SK-N-SH (cell line): ENCODE measurements around the gene TSC1. TPM values are rescaled to one million over a fixed set of nuclear protein-coding genes. Genes with fewer than 3 reads are reported as not detected.

Experiments
- CTCF ChIA-PET: fragments of 300-600, 350-600 bp; formaldehyde crosslinking; extraction: SDS; loops from one replicate; lab custom pipeline; 2021; lab: Yijun Ruan, JAX
- POLR2A ChIA-PET: fragments of 350-600 bp; sonication (Branson Sonifier 250); formaldehyde crosslinking; extraction: SDS; loops from one replicate; lab custom pipeline; 2020; ENCODE audit warnings: antibody characterized with exemption, inconsistent platforms; lab: Yijun Ruan, JAX
- DNase-seq: peaks from one replicate; pipeline ENCODE4 v3.0.0; 2012
- H2AFZ ChIP-seq: fragments of 200-600 bp; sonication (generic); 2 replicates; pipeline ENCODE4 v1.8.1; 2016; ENCODE audit warnings: antibody characterized with exemption, mild to moderate bottlenecking, low read depth
- H3F3A ChIP-seq: fragments of 200-600 bp; sonication (generic); replicated peaks from 2 replicates; pipeline ENCODE3; 2016; ENCODE audit warnings: antibody characterized with exemption, mild to moderate bottlenecking; ENCODE audit not compliant: insufficient read depth
- H3K27ac ChIP-seq, 2 experiments: fragments of 200-500 bp in 1 of 2; fragments of 200-600 bp in 1 of 2; sonication (Bioruptor generic) in 1 of 2; sonication (generic), shearing (Covaris generic) in 1 of 2; 2 replicates each; pipeline versions ENCODE4 v1.5.1 to v1.6.1; 2014 to 2016; ENCODE audit warnings: low read depth in 2 of 2, inconsistent platforms in 1 of 2, low read length in 1 of 2, mild to moderate bottlenecking in 1 of 2, mixed read lengths in 1 of 2
- H3K27me3 ChIP-seq: fragments of 200-600 bp; sonication (generic), shearing (Covaris generic); 2 replicates; pipeline ENCODE4 v1.6.1; 2016; ENCODE audit warnings: mixed run types; ENCODE audit not compliant: insufficient read depth
- H3K36me3 ChIP-seq, 2 experiments: fragments of 200-500 bp in 1 of 2; fragments of 200-600 bp in 1 of 2; sonication (Bioruptor generic) in 1 of 2; sonication (generic) in 1 of 2; replicated peaks in 1 of 2; 2 replicates each; pipeline versions ENCODE3 to v1.5.1; 2014 to 2016; ENCODE audit warnings: low read length in 1 of 2, mild to moderate bottlenecking in 1 of 2; ENCODE audit not compliant: insufficient read depth in 2 of 2, control insufficient read depth in 1 of 2
- H3K4me1 ChIP-seq, 2 experiments: fragments of 200-500 bp in 1 of 2; fragments of 200-600 bp in 1 of 2; sonication (Bioruptor generic) in 1 of 2; sonication (generic), shearing (Covaris generic) in 1 of 2; 2 replicates each; pipeline versions ENCODE4 v1.5.1 to v1.6.1; 2014 to 2016; ENCODE audit warnings: low read depth in 1 of 2, low read length in 1 of 2, mixed run types in 1 of 2; ENCODE audit not compliant: insufficient read depth in 2 of 2, control insufficient read depth in 1 of 2
- H3K4me2 ChIP-seq: fragments of 200-600 bp; sonication (generic), shearing (Covaris generic); 2 replicates; pipeline ENCODE4 v1.6.1; 2017; ENCODE audit warnings: mixed run types
- H3K4me3 ChIP-seq, 2 experiments: fragments of 200-500 bp in 1 of 2; fragments of 200-600 bp in 1 of 2; sonication (Bioruptor generic) in 1 of 2; sonication (generic), shearing (Covaris generic) in 1 of 2; 2 replicates each; pipeline versions ENCODE4 v1.5.1 to v1.8.1; 2014 to 2016; ENCODE audit warnings: low read depth in 2 of 2, inconsistent platforms in 1 of 2, low read length in 1 of 2, mild to moderate bottlenecking in 1 of 2, mixed read lengths in 1 of 2, moderate library complexity in 1 of 2
- H3K79me2 ChIP-seq: fragments of 200-600 bp; sonication (generic); 2 replicates; pipeline ENCODE4 v1.8.1; 2017; ENCODE audit warnings: mild to moderate bottlenecking; ENCODE audit not compliant: insufficient read depth
- H3K9ac ChIP-seq: fragments of 200-600 bp; sonication (generic); 2 replicates; pipeline ENCODE4 v1.6.1; 2017; ENCODE audit warnings: mixed run types
- H3K9me2 ChIP-seq: fragments of 200-600 bp; sonication (generic); 2 replicates; pipeline ENCODE4 v1.6.1; 2017; ENCODE audit warnings: mixed run types
- H3K9me3 ChIP-seq: fragments of 200-600 bp; sonication (generic); 2 replicates; pipeline ENCODE4 v1.6.1; 2017; ENCODE audit warnings: mixed run types, mild to moderate bottlenecking, moderate library complexity
- H4K20me1 ChIP-seq: fragments of 200-600 bp; sonication (generic); 2 replicates; pipeline ENCODE4 v1.6.1; 2017; ENCODE audit warnings: mild to moderate bottlenecking, mixed run types; ENCODE audit not compliant: insufficient read depth
- EP300 ChIP-seq, 2 experiments: IDR thresholded peaks; 2 replicates each; pipeline versions ENCODE4 v1.4.0 to v1.6.1; 2012; ENCODE audit warnings: borderline replicate concordance in 1 of 2, low read depth in 1 of 2, low read length in 1 of 2
- FOSL2 ChIP-seq: IDR thresholded peaks from 2 replicates; pipeline ENCODE4 v1.4.0; 2012; ENCODE audit warnings: low read depth, mild to moderate bottlenecking, moderate library complexity, borderline replicate concordance
- FOXM1 ChIP-seq: IDR thresholded peaks from 2 replicates; pipeline ENCODE4 v1.4.0; 2012; ENCODE audit warnings: low read depth, mild to moderate bottlenecking
- GABPA ChIP-seq: IDR thresholded peaks from 2 replicates; pipeline ENCODE4 v1.4.0; 2012; ENCODE audit warnings: low read depth, mild to moderate bottlenecking
- JUND ChIP-seq: IDR thresholded peaks from 2 replicates; pipeline ENCODE4 v1.4.0; 2012
- MEF2A ChIP-seq: IDR thresholded peaks from 2 replicates; pipeline ENCODE4 v1.4.0; 2012; ENCODE audit warnings: low read depth, borderline replicate concordance
- MXI1 ChIP-seq: IDR thresholded peaks from 2 replicates; pipeline ENCODE4 v1.6.1; 2012; ENCODE audit warnings: mild to moderate bottlenecking, low read depth, low read length, improper control_type of control experiment
- NFIC ChIP-seq: IDR thresholded peaks from 2 replicates; pipeline ENCODE4 v1.4.0; 2012; ENCODE audit warnings: borderline replicate concordance
- RCOR1 ChIP-seq: fragments of 150-350 bp; IDR thresholded peaks from 2 replicates; pipeline ENCODE4 v1.6.1; 2017; ENCODE audit warnings: antibody characterized with exemption, low read length
- RXRA ChIP-seq: IDR thresholded peaks from 2 replicates; pipeline ENCODE4 v1.4.0; 2012; ENCODE audit warnings: low read depth, mild to moderate bottlenecking, borderline replicate concordance
- SMC3 ChIP-seq: IDR thresholded peaks from 2 replicates; pipeline ENCODE4 v1.6.1; 2012; ENCODE audit warnings: low read depth, low read length, improper control_type of control experiment
- TAF1 ChIP-seq: IDR thresholded peaks from 2 replicates; pipeline ENCODE4 v1.6.1; 2012; ENCODE audit warnings: low read depth, mild to moderate bottlenecking, low read length, moderate library complexity, borderline replicate concordance
- TCF12 ChIP-seq: IDR thresholded peaks from 2 replicates; pipeline ENCODE4 v1.4.0; 2012
- WGBS: methylation state at CpG from one replicate; pipeline ENCODE4 v1.1.6; 2017; ENCODE audit warnings: low lambda C conversion rate; 5-methylcytosine and 5-hydroxymethylcytosine counted together
- polyA plus RNA-seq, 3 experiments: library from polyadenylated mRNA; depleted of rRNA; stranded (reverse); fragments of >200 nt; gene quantifications; 2 replicates each; pipeline ENCODE4 v1.2.3, GENCODE V29; 2012
- TF ChIP-seq, protein P1 (sequence below): fragments of 150-350 bp; IDR thresholded peaks from 2 replicates; pipeline ENCODE4 v1.6.1; 2016; ENCODE audit warnings: mild to moderate bottlenecking, low read depth, low read length
- TF ChIP-seq, protein P2 (sequence below): fragments of 200-600 bp; sonication (generic); IDR thresholded peaks from 2 replicates; pipeline ENCODE4 v1.6.1; 2017; ENCODE audit warnings: antibody characterized with exemption, mild to moderate bottlenecking, moderate library complexity
- TF ChIP-seq, protein P3 (sequence below): fragments of 150-350 bp; IDR thresholded peaks from 2 replicates; pipeline ENCODE4 v1.6.1; 2017; ENCODE audit warnings: antibody characterized with exemption, low read length, low read depth, borderline replicate concordance
- TF ChIP-seq, protein P4 (sequence below): IDR thresholded peaks from 2 replicates; pipeline ENCODE4 v1.4.0; 2012; ENCODE audit warnings: low read depth, borderline replicate concordance

TSC1 gene
- polyA plus RNA-seq, 1 of the 3 experiments (the other 2 are of a cell fraction) = 18.3 TPM

DNA sequence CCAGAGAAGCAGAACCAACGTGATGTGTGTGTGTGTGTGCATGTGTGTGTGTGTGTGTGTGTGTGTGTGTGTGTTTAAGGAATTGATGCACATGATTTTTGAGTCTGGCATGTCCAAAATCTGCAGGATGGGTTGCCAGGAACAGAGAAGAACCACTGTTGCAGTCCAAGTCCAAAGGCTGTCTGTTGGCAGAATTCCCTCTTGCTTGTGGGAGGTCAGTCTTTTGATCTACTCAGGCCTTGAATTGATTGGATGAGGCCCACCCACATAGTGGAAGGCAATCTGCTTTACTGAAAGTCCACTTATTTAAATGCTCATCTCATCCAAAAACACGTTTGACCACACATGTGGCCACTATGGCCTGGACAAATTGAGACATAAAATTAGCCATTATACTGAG, 11.4 kb upstream of the TSC1 start:
- no peaks in the 10 kb centered on the region for H3F3A ChIP-seq
- POLR2A ChIA-PET = no interaction called here
- H3K9me2 ChIP-seq = no peaks in the 10 kb centered on the region
- no peaks in the 10 kb centered on the region for H3K79me2 ChIP-seq
- no peak overlapping the region for H3K4me3 ChIP-seq
- H3K27ac ChIP-seq = no peak overlapping the region
- WGBS = 0% methylated on average over 2 of the region's 2 CpGs
- H3K27me3 ChIP-seq = no peaks in the 10 kb centered on the region
- no peak for DNase-seq
- no peak overlapping the region for H3K9ac ChIP-seq
- CTCF ChIA-PET = interaction anchor here (1.6 kb wide), 2 partner anchors 16 to 21 kb away, joined by 3 to 6 read pairs; no protein-coding TSS in a partner anchor
- H3K9me3 ChIP-seq = no peaks in the 10 kb centered on the region
- no peak for TF ChIP-seq MXI1
- TF ChIP-seq, protein P1, sequence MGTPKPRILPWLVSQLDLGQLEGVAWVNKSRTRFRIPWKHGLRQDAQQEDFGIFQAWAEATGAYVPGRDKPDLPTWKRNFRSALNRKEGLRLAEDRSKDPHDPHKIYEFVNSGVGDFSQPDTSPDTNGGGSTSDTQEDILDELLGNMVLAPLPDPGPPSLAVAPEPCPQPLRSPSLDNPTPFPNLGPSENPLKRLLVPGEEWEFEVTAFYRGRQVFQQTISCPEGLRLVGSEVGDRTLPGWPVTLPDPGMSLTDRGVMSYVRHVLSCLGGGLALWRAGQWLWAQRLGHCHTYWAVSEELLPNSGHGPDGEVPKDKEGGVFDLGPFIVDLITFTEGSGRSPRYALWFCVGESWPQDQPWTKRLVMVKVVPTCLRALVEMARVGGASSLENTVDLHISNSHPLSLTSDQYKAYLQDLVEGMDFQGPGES = no peak
- TF ChIP-seq, protein P2, sequence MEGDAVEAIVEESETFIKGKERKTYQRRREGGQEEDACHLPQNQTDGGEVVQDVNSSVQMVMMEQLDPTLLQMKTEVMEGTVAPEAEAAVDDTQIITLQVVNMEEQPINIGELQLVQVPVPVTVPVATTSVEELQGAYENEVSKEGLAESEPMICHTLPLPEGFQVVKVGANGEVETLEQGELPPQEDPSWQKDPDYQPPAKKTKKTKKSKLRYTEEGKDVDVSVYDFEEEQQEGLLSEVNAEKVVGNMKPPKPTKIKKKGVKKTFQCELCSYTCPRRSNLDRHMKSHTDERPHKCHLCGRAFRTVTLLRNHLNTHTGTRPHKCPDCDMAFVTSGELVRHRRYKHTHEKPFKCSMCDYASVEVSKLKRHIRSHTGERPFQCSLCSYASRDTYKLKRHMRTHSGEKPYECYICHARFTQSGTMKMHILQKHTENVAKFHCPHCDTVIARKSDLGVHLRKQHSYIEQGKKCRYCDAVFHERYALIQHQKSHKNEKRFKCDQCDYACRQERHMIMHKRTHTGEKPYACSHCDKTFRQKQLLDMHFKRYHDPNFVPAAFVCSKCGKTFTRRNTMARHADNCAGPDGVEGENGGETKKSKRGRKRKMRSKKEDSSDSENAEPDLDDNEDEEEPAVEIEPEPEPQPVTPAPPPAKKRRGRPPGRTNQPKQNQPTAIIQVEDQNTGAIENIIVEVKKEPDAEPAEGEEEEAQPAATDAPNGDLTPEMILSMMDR = no peak
- no peak for TF ChIP-seq EP300 (IDR thresholded peaks at IDR 0.05; ENCODE audit: borderline replicate concordance in 1 of 2, low read depth in 1 of 2, low read length in 1 of 2)
- TF ChIP-seq FOSL2 = no peak
- TF ChIP-seq, protein P3, sequence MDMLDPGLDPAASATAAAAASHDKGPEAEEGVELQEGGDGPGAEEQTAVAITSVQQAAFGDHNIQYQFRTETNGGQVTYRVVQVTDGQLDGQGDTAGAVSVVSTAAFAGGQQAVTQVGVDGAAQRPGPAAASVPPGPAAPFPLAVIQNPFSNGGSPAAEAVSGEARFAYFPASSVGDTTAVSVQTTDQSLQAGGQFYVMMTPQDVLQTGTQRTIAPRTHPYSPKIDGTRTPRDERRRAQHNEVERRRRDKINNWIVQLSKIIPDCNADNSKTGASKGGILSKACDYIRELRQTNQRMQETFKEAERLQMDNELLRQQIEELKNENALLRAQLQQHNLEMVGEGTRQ = no peak
- TF ChIP-seq SMC3 = no peak
- no peak for TF ChIP-seq MEF2A
- no peak for TF ChIP-seq RCOR1
- no peak for TF ChIP-seq TAF1
- no peak for TF ChIP-seq FOXM1
- no peak for TF ChIP-seq RXRA
- TF ChIP-seq, protein P4, sequence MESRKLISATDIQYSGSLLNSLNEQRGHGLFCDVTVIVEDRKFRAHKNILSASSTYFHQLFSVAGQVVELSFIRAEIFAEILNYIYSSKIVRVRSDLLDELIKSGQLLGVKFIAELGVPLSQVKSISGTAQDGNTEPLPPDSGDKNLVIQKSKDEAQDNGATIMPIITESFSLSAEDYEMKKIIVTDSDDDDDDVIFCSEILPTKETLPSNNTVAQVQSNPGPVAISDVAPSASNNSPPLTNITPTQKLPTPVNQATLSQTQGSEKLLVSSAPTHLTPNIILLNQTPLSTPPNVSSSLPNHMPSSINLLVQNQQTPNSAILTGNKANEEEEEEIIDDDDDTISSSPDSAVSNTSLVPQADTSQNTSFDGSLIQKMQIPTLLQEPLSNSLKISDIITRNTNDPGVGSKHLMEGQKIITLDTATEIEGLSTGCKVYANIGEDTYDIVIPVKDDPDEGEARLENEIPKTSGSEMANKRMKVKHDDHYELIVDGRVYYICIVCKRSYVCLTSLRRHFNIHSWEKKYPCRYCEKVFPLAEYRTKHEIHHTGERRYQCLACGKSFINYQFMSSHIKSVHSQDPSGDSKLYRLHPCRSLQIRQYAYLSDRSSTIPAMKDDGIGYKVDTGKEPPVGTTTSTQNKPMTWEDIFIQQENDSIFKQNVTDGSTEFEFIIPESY = no peak
- no peak for TF ChIP-seq NFIC
- no peak for TF ChIP-seq TCF12
- no peak for TF ChIP-seq JUND
- no peak for TF ChIP-seq GABPA
- no peaks in the 10 kb centered on the region for H3K4me1 ChIP-seq
- H3K4me2 ChIP-seq = no peak overlapping the region
- H2AFZ ChIP-seq = no peak overlapping the region
- no peaks in the 10 kb centered on the region for H3K36me3 ChIP-seq
- no peaks in the 10 kb centered on the region for H4K20me1 ChIP-seq
